ENCODE data around the gene CENPF. TPM values are rescaled to one million over a fixed set of nuclear protein-coding genes. Genes with fewer than 3 reads are reported as not detected.
"Not testable (repeated sequence)": the region's sequence is repeated elsewhere in the genome, so short reads cannot be mapped to it uniquely, and the experiment has no call there.

The CENPF gene
- total and polyA plus RNA-seq, 10 donors: 1.2 to 12.8 (median 5.5) TPM

GRCh38 chr1:214573386-214574318 is 29.3 kb upstream of the CENPF start:
- Histone ChIP-seq H3K27me3 (replicated peaks in 1 of 7) (no peaks in the 10 kb centered on the region), H3K4me3 (no peak overlapping the region), H3K27ac (no peak overlapping the region), H3K36me3 (no peaks in the 10 kb centered on the region), H3K9me3 (peaks cover 5 to 35% (median 28%) of the 10 kb centered on the region in 8 donors), H3K4me1 (no peaks in the 10 kb centered on the region)
- TF ChIP-seq POLR2AphosphoS5 (IDR thresholded peaks at IDR 0.05) (no peak), CTCF (IDR thresholded peaks at IDR 0.05 in 8 of 11, conservative IDR thresholded peaks at IDR 0.05 in 3 of 11) (no peak), POLR2A (IDR thresholded peaks at IDR 0.05) (no peak)
- 63 to 72% (median 68%) methylated on average over 11 of the region's 11 CpGs for WGBS, 5 donors
- DNase-seq: no peak
- intact Hi-C loops (cut with DNase I; ENCODE audit: low total_unique reads): no loop called here

GRCh38 chr1:214574598-214575411 is 28.2 kb upstream of the CENPF start:
- TF ChIP-seq POLR2AphosphoS5 (IDR thresholded peaks at IDR 0.05) (no peak), POLR2A (IDR thresholded peaks at IDR 0.05) (no peak), CTCF (IDR thresholded peaks at IDR 0.05 in 8 of 11, conservative IDR thresholded peaks at IDR 0.05 in 3 of 11) (no peak)
- Histone ChIP-seq H3K27ac (no peak overlapping the region), H3K27me3 (replicated peaks in 1 of 7) (no peaks in the 10 kb centered on the region), H3K9me3 (peaks cover 5 to 35% (median 28%) of the 10 kb centered on the region in 8 donors), H3K4me1 (no peaks in the 10 kb centered on the region), H3K4me3 (no peak overlapping the region), H3K36me3 (no peaks in the 10 kb centered on the region)
- DNase-seq: no peak
- intact Hi-C loops (cut with DNase I; ENCODE audit: low total_unique reads): no loop called here
- WGBS, 5 donors: 78 to 92% (median 89%) methylated on average over 3 of the region's 3 CpGs

GRCh38 chr1:214576120-214576519 is 26.9 kb upstream of the CENPF start:
- WGBS, 5 donors: 70 to 90% (median 86%) methylated on average over 3 of the region's 3 CpGs
- peaks cover 5 to 35% (median 28%) of the 10 kb centered on the region in 8 donors for H3K9me3 ChIP-seq
- H3K27ac ChIP-seq; H3K4me3 ChIP-seq; DNase-seq; H3K36me3 ChIP-seq; intact Hi-C loops (cut with DNase I; ENCODE audit: low total_unique reads); H3K4me1 ChIP-seq; H3K27me3 ChIP-seq (replicated peaks in 1 of 7): not testable (repeated sequence)

GRCh38 chr1:214579183-214579582 is 23.8 kb upstream of the CENPF start:
- H3K36me3 ChIP-seq: no peaks in the 10 kb centered on the region
- H3K4me3 ChIP-seq: no peak overlapping the region
- intact Hi-C loops (cut with DNase I; ENCODE audit: low total_unique reads): no loop called here
- H3K4me1 ChIP-seq: no peaks in the 10 kb centered on the region
- no peak for DNase-seq
- H3K27ac ChIP-seq: no peak overlapping the region
- H3K27me3 ChIP-seq (replicated peaks in 1 of 7): peaks cover 0 to 3% (median 0%) of the 10 kb centered on the region in 7 donors
- H3K9me3 ChIP-seq: peaks cover 5 to 35% (median 28%) of the 10 kb centered on the region in 8 donors
- no peak for TF ChIP-seq POLR2A (IDR thresholded peaks at IDR 0.05)
- no peak for TF ChIP-seq POLR2AphosphoS5 (IDR thresholded peaks at IDR 0.05)
- TF ChIP-seq CTCF (IDR thresholded peaks at IDR 0.05 in 8 of 11, conservative IDR thresholded peaks at IDR 0.05 in 3 of 11): no peak
